DMS153 treated with DMSO at 0.1 percent for 48 hours (cell line): ENCODE results near the gene PRCC.

Experiments used
- DNase-seq: peaks from one replicate; lab custom pipeline; 2025; ENCODE audit not compliant: unreplicated experiment; lab: John Stamatoyannopoulos, UW

The PRCC gene

GRCh38 chr1:156767101-156767878 is at the start of gene PRCC:
Gene PRCC (plus strand): TSS chr1:156767535. CDS start chr1:156767772, 237 bp downstream.
- peak; percentile 100 for DNase-seq

DNA sequence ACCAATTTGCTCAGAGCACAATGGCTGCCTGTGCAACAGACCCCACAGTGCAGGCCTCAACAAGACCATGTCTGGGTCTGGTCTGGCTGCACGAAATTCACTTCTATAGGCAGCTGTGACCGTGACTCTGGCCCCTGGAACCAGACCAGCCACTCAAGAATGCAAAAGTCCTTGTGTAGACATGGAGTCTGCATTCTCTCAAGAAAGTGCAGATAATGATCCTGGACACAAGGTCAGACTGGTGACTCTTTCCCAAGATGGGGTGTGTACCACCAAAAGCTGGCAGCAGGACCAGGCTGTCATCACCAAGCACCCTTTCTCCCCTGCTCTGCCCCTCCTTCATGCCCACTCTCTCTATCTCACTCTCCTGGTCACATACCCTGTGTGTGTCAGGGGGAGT is 46.2 kb upstream of the PRCC start:
- DNase-seq: no peak

DNA sequence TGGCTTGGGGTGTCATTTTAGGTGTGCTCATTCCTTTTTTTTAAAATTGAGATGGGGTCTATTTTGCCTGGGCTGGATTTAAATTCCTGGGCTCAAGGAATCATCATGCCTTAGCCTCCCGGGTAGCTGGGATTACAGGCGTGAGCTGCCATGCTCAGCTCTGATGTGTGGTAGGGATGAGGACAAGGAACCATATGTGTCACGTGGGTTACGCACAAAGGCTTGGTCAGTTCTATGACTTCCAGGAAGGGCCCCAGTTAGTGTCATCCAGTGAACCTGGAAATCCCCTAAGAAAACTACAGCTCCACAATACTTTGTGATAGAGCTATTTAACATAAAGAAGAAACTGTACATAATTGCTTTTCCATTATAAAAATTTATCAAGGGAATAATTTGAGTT is 45.8 kb upstream of the PRCC start:
- no peak for DNase-seq

GRCh38 chr1:156725683-156726280 is 41.6 kb upstream of the PRCC start:
- DNase-seq: peak; percentile 96

DNA sequence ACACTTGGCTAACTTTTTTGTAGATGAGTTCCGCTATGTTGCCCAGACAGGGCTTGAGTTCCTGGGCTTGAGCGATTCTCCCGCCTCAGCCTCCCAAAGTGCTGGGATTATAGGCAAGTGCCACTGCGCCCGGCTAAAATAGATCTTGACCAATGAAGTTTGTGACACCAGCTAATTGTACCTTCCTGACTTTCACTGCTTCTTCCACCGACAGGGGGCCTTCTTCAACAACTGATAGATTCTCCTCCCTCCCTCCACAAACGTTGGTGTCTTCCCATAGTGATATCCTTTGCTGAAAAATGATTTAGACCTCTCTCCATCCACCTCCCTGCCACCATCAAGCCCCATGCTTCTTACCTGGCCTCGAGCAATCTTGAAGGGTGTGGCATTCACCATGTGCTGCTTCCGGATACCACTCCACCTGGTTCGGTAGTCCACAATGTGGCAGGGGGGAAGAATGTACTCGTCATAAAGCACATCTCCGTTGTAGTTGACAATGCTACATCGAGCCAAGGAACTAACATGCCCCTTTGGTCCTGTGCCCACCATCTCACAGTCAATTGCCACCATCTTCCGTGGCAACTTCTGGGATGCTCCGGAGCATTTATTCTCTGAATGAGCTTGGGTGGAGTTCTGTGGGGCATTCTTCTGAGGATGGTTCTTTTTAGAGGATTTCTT is 40.6 kb upstream of the PRCC start:
- peak; percentile 55 for DNase-seq

DNA sequence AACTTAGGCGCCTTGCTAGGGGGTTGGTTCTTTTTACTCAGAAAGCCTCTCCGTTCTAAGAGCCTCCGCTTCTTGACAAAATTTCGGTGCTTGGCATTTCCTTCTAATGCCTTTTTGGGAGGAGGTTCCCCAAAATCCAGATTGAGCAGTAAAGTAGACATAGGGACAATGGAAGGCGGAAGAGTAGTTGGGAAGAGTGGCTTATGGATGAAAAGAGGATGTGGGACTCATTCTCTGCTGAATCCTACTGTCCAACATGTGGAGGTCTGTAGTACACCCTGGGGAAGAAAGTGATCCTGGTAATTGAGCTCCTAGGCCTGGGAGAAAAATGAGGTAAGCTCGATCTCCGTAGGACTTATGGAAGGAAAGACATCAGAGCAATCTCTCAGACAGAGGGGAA is 39.8 kb upstream of the PRCC start:
- no peak for DNase-seq

GRCh38 chr1:156727926-156728598 is 39.3 kb upstream of the PRCC start, which contains the start of gene METTL25B:
Gene METTL25B (plus strand): TSS chr1:156728469. CDS start chr1:156729105, 636 bp downstream.
- peak; percentile 88 for DNase-seq

- DNase-seq: peak; percentile 99
Measured at GRCh38 chr1:156728599-156729462, 38.5 kb upstream of the PRCC start, which contains the start of gene ISG20L2. Gene ISG20L2 (minus strand): TSS chr1:156728766. CDS start chr1:156727652, 1,114 bp downstream.

DNA sequence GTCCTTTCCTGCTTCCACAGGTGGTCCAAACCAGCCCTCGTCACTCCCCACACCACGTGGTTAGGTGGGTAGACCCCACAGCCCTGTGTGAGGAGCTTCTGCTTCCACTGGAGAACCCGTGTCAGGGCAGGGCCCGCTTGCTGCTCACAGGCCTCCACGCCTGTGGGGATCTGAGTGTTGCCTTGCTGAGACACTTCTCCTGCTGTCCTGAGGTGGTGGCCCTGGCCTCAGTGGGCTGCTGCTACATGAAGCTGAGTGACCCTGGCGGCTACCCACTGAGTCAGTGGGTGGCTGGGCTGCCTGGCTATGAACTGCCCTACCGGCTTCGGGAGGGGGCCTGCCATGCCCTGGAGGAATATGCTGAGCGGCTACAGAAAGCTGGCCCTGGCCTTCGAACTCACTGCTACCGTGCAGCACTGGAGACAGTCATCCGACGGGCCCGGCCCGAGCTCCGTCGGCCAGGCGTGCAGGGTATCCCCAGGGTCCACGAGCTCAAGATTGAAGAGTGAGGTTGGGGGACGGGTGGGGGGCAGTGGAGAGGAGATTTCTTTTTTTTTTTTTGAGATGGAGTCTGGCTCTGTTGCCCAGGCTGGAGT is 33.2 kb upstream of the PRCC start:
- no peak for DNase-seq

DNA sequence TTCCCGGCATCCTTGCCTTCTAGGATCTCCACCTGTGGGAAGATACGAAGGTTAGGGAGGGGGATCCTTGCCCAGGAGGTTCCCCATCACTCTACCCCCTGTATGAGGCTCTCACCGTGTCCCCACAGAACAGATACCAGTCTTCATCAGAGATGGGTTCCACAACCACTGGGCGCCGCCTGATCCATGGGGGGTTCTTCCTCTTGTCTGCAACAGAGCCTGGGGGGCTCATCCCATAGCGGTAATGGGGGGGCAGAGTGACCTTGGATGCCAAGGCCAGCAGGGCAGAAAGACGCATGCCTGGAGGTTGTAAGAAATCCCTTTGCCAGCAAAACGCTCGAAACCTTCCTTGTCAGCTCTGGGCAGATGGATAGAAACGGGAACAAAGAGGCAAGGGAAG is 28.9 kb upstream of the PRCC start:
- no peak for DNase-seq

GRCh38 chr1:156738916-156739315 is 28.4 kb upstream of the PRCC start:
- DNase-seq: no peak

- no peak for DNase-seq
Measured at GRCh38 chr1:156740237-156740740, 27.0 kb upstream of the PRCC start.

DNA sequence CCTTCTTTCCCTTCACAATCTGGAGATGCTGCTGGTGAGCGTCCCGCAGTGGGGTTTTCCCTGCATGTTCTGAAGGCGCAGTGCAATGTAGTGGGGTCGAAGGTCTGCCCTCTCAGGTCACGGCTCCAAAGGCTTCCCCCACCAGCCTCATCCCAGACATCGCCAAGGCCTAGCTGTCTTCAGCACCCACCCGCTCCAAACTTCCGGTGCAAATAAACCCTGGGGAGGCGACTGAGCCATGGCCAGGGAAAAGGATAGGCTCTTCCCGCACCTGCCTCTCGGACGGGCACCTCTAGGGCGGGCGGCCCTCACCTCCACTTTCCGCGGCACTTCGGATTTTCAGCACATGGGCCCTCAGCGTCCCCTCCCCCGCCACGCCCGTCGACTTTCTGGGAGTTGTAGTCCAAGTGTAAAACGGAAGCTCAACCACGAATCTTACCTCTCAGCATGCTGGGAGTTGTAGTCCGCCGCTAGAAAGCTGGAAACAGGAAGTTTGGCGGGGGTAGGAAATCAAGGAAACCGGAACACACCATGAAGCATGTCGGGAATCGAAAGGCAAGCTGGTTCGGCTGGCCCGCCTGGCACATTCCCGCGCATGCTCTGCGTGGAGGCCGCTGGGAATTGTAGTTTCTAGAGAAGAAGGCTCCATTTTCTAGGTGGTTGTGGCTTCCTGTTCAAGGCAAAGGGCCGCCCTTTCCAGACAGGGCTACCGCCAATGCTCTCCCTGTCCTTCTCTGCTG is 26.4 kb upstream of the PRCC start, which contains the start of gene MRPL24:
Gene MRPL24 (minus strand): TSS at position 348 of the 740 bp plus-strand sequence. CDS start 2,384 bp downstream, outside the sequence.
- DNase-seq: peak; percentile 100

DNA sequence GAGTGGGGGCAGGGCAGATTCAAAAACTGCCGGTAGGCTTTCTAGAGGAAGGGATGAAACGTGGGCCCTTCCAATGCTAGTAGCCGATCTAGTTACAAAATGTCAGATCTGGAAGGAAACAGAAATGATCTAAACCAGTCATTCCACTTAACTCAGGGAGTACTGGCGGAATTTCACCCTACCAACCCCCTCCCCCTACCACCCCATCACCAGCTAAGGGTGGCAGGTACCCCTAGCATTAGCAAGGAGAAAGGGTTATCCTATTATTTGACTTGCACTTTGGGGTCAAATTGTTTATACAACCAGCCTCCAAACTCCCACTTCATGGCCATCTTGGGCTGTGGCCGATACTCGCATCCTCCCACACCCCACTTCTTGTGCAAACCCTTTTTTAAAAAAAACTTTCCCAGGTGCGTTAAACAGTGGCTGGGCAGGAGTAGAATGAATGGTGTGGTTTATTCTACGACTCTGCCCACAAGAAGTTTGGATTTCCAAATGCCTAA is 25.8 kb upstream of the PRCC start:
- no peak for DNase-seq

- no peak for DNase-seq
Measured at GRCh38 chr1:156742017-156742416, 25.3 kb upstream of the PRCC start.

GRCh38 chr1:156742801-156743200 is 24.5 kb upstream of the PRCC start:
- no peak for DNase-seq

DNA sequence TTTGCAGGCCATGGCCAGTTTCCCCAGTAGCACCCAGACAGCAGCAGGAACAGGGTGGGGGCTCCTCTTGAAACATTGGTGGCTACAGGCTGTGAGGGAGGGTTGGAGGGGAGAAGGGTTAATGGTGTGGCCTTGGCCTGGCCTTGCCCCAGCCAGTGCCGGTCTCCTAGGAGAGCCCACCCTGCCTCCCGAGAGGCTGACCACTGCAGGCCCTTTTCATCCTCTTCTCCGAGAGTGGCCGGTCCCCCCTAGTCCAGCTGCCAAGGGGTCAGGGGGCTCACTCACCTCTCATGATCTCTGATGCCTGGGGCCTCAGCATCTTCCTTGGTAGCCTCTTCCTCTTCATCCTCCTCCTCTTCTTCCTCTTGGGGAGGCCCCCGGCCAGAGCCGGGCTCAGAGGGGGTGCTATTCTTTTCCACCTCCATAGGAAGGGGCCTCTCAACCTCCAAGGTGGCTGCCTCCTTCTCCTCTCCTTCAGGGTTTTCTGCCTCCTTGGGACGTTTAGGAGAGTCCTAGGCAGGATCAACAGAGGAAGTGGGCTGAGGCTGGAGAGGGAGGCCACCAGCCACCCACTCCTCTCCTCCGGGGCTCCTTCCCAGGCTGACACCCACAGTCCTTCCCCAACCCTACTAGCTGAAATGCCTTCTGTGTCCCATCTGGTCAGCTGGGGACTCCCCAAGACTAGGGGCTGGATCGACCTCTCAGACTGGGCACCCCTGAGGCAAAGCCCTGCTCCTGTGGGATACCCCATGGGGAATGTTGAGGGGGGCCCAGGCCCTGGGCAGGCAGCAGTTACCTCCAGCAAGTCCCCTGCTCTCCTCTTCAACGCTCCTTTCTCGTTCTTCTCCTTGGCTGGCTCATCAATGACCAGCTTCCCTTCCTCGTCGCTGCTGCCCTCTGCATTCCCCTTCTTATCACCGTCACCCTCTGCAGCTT is 23.7 kb upstream of the PRCC start:
- no peak for DNase-seq

GRCh38 chr1:156744344-156744743 is 23.0 kb upstream of the PRCC start:
- DNase-seq: no peak
